ENCODE data around the gene DPP4. TPM values are rescaled to one million over a fixed set of nuclear protein-coding genes. Genes with fewer than 3 reads are reported as not detected.
A peak's percentile ranks its signal among the peaks of the same experiment; 100 is the strongest.

Gene DPP4
- polyA plus RNA-seq (2013) = 28.3 and 29.4 TPM in 2 replicates

GRCh38 chr2:162073888-162074631 is at the start of gene DPP4:
DPP4 (minus strand) TSS chr2:162074215; CDS start chr2:162073981, 234 bp downstream.
- Histone ChIP-seq H4K8ac (ENCODE audit: low read depth, low read length) (peak within 1 kb of the TSS; percentile 87), H3K4me3 (ENCODE audit: low read depth, low read length) (peak within 1 kb of the TSS; percentile 74), H3K4ac (ENCODE audit: low read depth, low read length) (peak within 1 kb of the TSS; percentile 21), H4K91ac (ENCODE audit: low read depth, low read length) (peak within 1 kb of the TSS; percentile 70), H2BK5ac (ENCODE audit: low read depth, low read length, poor library complexity) (peak within 1 kb of the TSS; percentile 46), H3K4me2 (ENCODE audit: low read length) (peak within 1 kb of the TSS; percentile 93), H3K18ac (ENCODE audit: low read length) (peak within 1 kb of the TSS; percentile 36), H2AFZ (ENCODE audit: insufficient read depth, low read length, poor library complexity) (peak within 1 kb of the TSS; percentile 56), H2AK5ac (ENCODE audit: low read length) (no peak within 1 kb of the TSS), H3K79me1 (ENCODE audit: low read length) (peaks cover 17% of the 10 kb centered on the region), H3K36me3 (ENCODE audit: control insufficient read depth in 1 of 2, insufficient read depth in 2 of 2, low read length in 2 of 2) (peaks cover 0 to 2% of the 10 kb centered on the region in 2 experiments), H3K27me3 (ENCODE audit: insufficient read depth, low read length) (no peaks in the 10 kb centered on the region), H3K27ac (ENCODE audit: low read depth, low read length) (no peak within 1 kb of the TSS), H3K23ac (ENCODE audit: low read length) (no peak within 1 kb of the TSS), H2BK120ac (ENCODE audit: insufficient read depth, low read length, poor library complexity) (peak within 1 kb of the TSS; percentile 95), H3K79me2 (ENCODE audit: control insufficient read depth, insufficient read depth, low read length, poor library complexity) (peaks cover 3% of the 10 kb centered on the region), H3K9ac (ENCODE audit: low read length) (peak within 1 kb of the TSS; percentile 12), H3K4me1 (ENCODE audit: control insufficient read depth in 1 of 2, insufficient read depth in 2 of 2, low read length in 2 of 2) (peaks cover 12 to 22% of the 10 kb centered on the region in 2 experiments), H4K12ac (ENCODE audit: low read depth, low read length) (peak within 1 kb of the TSS; percentile 47), H3K14ac (ENCODE audit: low read length) (peak within 1 kb of the TSS; percentile 66), H3K9me3 (ENCODE audit: insufficient read depth, low read depth, low read length) (peaks cover 5% of the 10 kb centered on the region), H2BK12ac (ENCODE audit: low read length) (peak within 1 kb of the TSS; percentile 94)
- no CpG with 5 or more reads among the region's 71 CpGs for WGBS (ENCODE audit: extremely low coverage, insufficient coverage, insufficient read length)
- DNase-seq = peak; percentile 77 to 85

DNA sequence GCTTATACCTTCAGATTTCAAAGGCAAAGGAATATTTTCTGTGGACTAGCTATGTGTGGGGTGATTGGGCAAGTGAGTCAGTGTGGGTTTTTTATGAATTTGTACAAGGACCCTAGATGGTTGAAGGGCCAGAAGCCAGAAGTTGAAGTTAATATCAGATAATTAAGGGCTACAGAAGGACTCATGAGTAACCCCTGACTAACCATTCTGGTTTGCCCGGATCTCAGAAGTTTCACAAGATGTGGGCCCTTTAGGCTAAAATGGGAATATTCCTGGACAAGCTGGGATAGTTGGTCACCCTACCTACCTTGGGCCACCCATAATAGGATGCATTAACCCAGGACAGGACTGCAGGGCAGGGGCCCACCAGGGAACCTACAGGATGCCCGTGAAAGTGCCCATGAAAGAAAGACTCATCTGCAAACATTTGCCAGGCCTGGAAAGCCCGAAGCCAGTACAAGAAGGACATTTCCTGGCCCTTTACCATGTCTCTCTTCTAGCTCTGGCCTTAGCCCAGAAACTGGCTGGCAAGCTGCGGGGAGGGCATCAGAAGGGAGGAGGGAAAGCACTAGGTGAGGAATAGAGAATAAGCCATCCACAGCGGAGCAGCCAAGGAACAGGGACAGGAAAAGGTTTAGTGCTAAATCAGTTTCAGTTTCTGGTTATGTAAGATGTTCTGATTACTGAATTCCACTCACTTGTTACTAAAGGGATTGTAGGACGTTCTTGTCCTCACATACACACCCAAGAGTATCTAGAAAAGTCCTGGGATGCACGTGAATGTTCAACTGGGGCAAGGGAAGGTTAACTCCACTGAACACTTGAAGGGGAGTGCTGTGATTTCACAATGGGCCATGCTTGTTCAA is 44.4 kb upstream of the DPP4 start:
- peak overlapping the region; percentile 89 for H3K27ac ChIP-seq (ENCODE audit: low read depth, low read length)
- H2BK5ac ChIP-seq (ENCODE audit: low read depth, low read length, poor library complexity) = peak overlapping the region; percentile 63
- H4K12ac ChIP-seq (ENCODE audit: low read depth, low read length) = no peak overlapping the region
- H3K36me3 ChIP-seq (ENCODE audit: control insufficient read depth in 1 of 2, insufficient read depth in 2 of 2, low read length in 2 of 2) = no peaks in the 10 kb centered on the region
- H3K14ac ChIP-seq (ENCODE audit: low read length) = peak overlapping the region; percentile 10
- H3K4ac ChIP-seq (ENCODE audit: low read depth, low read length) = no peak overlapping the region
- H3K4me2 ChIP-seq (ENCODE audit: low read length) = no peak overlapping the region
- WGBS (ENCODE audit: extremely low coverage, insufficient coverage, insufficient read length) = no CpG with 5 or more reads among the region's 7 CpGs
- no peak overlapping the region for H2AK5ac ChIP-seq (ENCODE audit: low read length)
- no peak overlapping the region for H2BK12ac ChIP-seq (ENCODE audit: low read length)
- no peaks in the 10 kb centered on the region for H3K27me3 ChIP-seq (ENCODE audit: insufficient read depth, low read length)
- H3K9me3 ChIP-seq (ENCODE audit: insufficient read depth, low read depth, low read length) = no peaks in the 10 kb centered on the region
- H2BK120ac ChIP-seq (ENCODE audit: insufficient read depth, low read length, poor library complexity) = peak overlapping the region; percentile 93
- H3K4me3 ChIP-seq (ENCODE audit: low read depth, low read length) = no peak overlapping the region
- peaks cover 4% of the 10 kb centered on the region in 2 experiments for H3K4me1 ChIP-seq (ENCODE audit: control insufficient read depth in 1 of 2, insufficient read depth in 2 of 2, low read length in 2 of 2)
- peak overlapping the region; percentile 80 for H4K91ac ChIP-seq (ENCODE audit: low read depth, low read length)
- H3K23ac ChIP-seq (ENCODE audit: low read length) = no peak overlapping the region
- peak; percentile 93 to 98 for DNase-seq
- no peak overlapping the region for H4K8ac ChIP-seq (ENCODE audit: low read depth, low read length)
- H3K9ac ChIP-seq (ENCODE audit: low read length) = no peak overlapping the region
- H2AFZ ChIP-seq (ENCODE audit: insufficient read depth, low read length, poor library complexity) = no peak overlapping the region
- no peak overlapping the region for H3K18ac ChIP-seq (ENCODE audit: low read length)
- peaks cover 5% of the 10 kb centered on the region for H3K79me1 ChIP-seq (ENCODE audit: low read length)
- H3K79me2 ChIP-seq (ENCODE audit: control insufficient read depth, insufficient read depth, low read length, poor library complexity) = no peaks in the 10 kb centered on the region

GRCh38 chr2:162116352-162116751 is 42.3 kb upstream of the DPP4 start:
- no peak overlapping the region for H3K9ac ChIP-seq (ENCODE audit: low read length)
- H2BK5ac ChIP-seq (ENCODE audit: low read depth, low read length, poor library complexity) = no peak overlapping the region
- H4K12ac ChIP-seq (ENCODE audit: low read depth, low read length) = no peak overlapping the region
- no peaks in the 10 kb centered on the region for H3K36me3 ChIP-seq (ENCODE audit: control insufficient read depth in 1 of 2, insufficient read depth in 2 of 2, low read length in 2 of 2)
- no peak overlapping the region for H2BK12ac ChIP-seq (ENCODE audit: low read length)
- H3K27ac ChIP-seq (ENCODE audit: low read depth, low read length) = no peak overlapping the region
- no peaks in the 10 kb centered on the region for H3K27me3 ChIP-seq (ENCODE audit: insufficient read depth, low read length)
- H2AFZ ChIP-seq (ENCODE audit: insufficient read depth, low read length, poor library complexity) = no peak overlapping the region
- H3K79me2 ChIP-seq (ENCODE audit: control insufficient read depth, insufficient read depth, low read length, poor library complexity) = no peaks in the 10 kb centered on the region
- H3K4me2 ChIP-seq (ENCODE audit: low read length) = no peak overlapping the region
- no peak overlapping the region for H2AK5ac ChIP-seq (ENCODE audit: low read length)
- no peak overlapping the region for H3K18ac ChIP-seq (ENCODE audit: low read length)
- H3K4me1 ChIP-seq (ENCODE audit: control insufficient read depth in 1 of 2, insufficient read depth in 2 of 2, low read length in 2 of 2) = peaks cover 4 to 6% of the 10 kb centered on the region in 2 experiments
- H2BK120ac ChIP-seq (ENCODE audit: insufficient read depth, low read length, poor library complexity) = no peak overlapping the region
- H3K23ac ChIP-seq (ENCODE audit: low read length) = no peak overlapping the region
- H3K9me3 ChIP-seq (ENCODE audit: insufficient read depth, low read depth, low read length) = no peaks in the 10 kb centered on the region
- no peak overlapping the region for H3K14ac ChIP-seq (ENCODE audit: low read length)
- no peak overlapping the region for H4K91ac ChIP-seq (ENCODE audit: low read depth, low read length)
- H3K4ac ChIP-seq (ENCODE audit: low read depth, low read length) = no peak overlapping the region
- DNase-seq = peak in 1 of 2 donors; percentile 49
- H3K79me1 ChIP-seq (ENCODE audit: low read length) = peaks cover 5% of the 10 kb centered on the region
- H3K4me3 ChIP-seq (ENCODE audit: low read depth, low read length) = no peak overlapping the region
- H4K8ac ChIP-seq (ENCODE audit: low read depth, low read length) = no peak overlapping the region

DNA sequence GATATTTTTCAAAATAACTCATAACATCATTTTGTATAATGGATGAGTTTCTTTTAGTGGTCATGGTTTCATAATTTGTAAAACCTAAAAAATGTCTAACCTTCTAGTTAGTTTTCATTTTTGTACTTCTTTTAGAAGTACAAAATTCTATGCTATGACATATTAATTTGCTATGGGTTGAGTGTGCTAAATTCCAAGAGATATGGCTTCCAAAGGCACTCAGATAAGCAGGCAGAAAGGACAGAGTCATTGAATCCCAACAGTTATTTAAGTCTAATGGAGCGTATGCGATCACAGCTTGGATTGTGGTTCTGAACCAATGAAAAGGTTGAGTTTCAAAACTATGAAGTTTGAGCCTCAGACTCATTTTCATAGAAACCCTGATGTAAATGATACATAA is 41.1 kb upstream of the DPP4 start:
- Histone ChIP-seq H2BK5ac (ENCODE audit: low read depth, low read length, poor library complexity) (no peak overlapping the region), H4K91ac (ENCODE audit: low read depth, low read length) (no peak overlapping the region), H3K9me3 (ENCODE audit: insufficient read depth, low read depth, low read length) (no peaks in the 10 kb centered on the region), H3K9ac (ENCODE audit: low read length) (no peak overlapping the region), H2BK12ac (ENCODE audit: low read length) (no peak overlapping the region), H3K4me2 (ENCODE audit: low read length) (no peak overlapping the region), H3K4me3 (ENCODE audit: low read depth, low read length) (no peak overlapping the region), H4K12ac (ENCODE audit: low read depth, low read length) (no peak overlapping the region), H3K4me1 (ENCODE audit: control insufficient read depth in 1 of 2, insufficient read depth in 2 of 2, low read length in 2 of 2) (peaks cover 4 to 6% of the 10 kb centered on the region in 2 experiments), H3K79me1 (ENCODE audit: low read length) (peaks cover 5% of the 10 kb centered on the region), H3K14ac (ENCODE audit: low read length) (no peak overlapping the region), H3K36me3 (ENCODE audit: control insufficient read depth in 1 of 2, insufficient read depth in 2 of 2, low read length in 2 of 2) (no peaks in the 10 kb centered on the region), H3K27ac (ENCODE audit: low read depth, low read length) (no peak overlapping the region), H2BK120ac (ENCODE audit: insufficient read depth, low read length, poor library complexity) (no peak overlapping the region), H3K23ac (ENCODE audit: low read length) (no peak overlapping the region), H4K8ac (ENCODE audit: low read depth, low read length) (no peak overlapping the region), H2AFZ (ENCODE audit: insufficient read depth, low read length, poor library complexity) (no peak overlapping the region), H2AK5ac (ENCODE audit: low read length) (no peak overlapping the region), H3K79me2 (ENCODE audit: control insufficient read depth, insufficient read depth, low read length, poor library complexity) (no peaks in the 10 kb centered on the region), H3K27me3 (ENCODE audit: insufficient read depth, low read length) (no peaks in the 10 kb centered on the region), H3K4ac (ENCODE audit: low read depth, low read length) (no peak overlapping the region), H3K18ac (ENCODE audit: low read length) (no peak overlapping the region)
- WGBS (ENCODE audit: extremely low coverage, insufficient coverage, insufficient read length) = no CpG with 5 or more reads among the region's 2 CpGs
- DNase-seq = peak in 1 of 2 donors; percentile 74
